ENCODE data around the gene ZNF497.

Gene ZNF497

GRCh38 chr19:58357481-58358145 is 4.9 kb downstream of the ZNF497 start:
- H3K4me3 ChIP-seq (ENCODE audit: low read length), result no peak overlapping the region
- TF ChIP-seq CTCF (conservative IDR thresholded peaks at IDR 0.05; ENCODE audit: low read length), result no peak
- DNase-seq (ENCODE audit: low read depth), result no peak

- no peak for TF ChIP-seq CTCF (conservative IDR thresholded peaks at IDR 0.05; ENCODE audit: low read length)
- DNase-seq (ENCODE audit: low read depth), result peak; percentile 34
- peak overlapping the region; percentile 49 for H3K4me3 ChIP-seq (ENCODE audit: low read length)
These were observed 5.6 kb downstream of the ZNF497 start for GRCh38 chr19:58356766-58357480.

- peak overlapping the region; percentile 49 for H3K4me3 ChIP-seq (ENCODE audit: low read length)
- DNase-seq (ENCODE audit: low read depth), result peak; percentile 48
- no peak for TF ChIP-seq CTCF (conservative IDR thresholded peaks at IDR 0.05; ENCODE audit: low read length)
These were observed 6.4 kb downstream of the ZNF497 start for GRCh38 chr19:58355908-58356765.

- no peak for TF ChIP-seq CTCF (conservative IDR thresholded peaks at IDR 0.05; ENCODE audit: low read length)
- no peak for DNase-seq (ENCODE audit: low read depth)
- H3K4me3 ChIP-seq (ENCODE audit: low read length), result no peak overlapping the region
These were observed 7.2 kb downstream of the ZNF497 start for GRCh38 chr19:58355215-58355796.

- no peak for DNase-seq (ENCODE audit: low read depth)
- H3K4me3 ChIP-seq (ENCODE audit: low read length), result no peak overlapping the region
- no peak for TF ChIP-seq CTCF (conservative IDR thresholded peaks at IDR 0.05; ENCODE audit: low read length)
These were observed 8.0 kb downstream of the ZNF497 start for GRCh38 chr19:58354478-58355030.

GRCh38 chr19:58353717-58354477 is 8.7 kb downstream of the ZNF497 start:
- TF ChIP-seq CTCF (conservative IDR thresholded peaks at IDR 0.05; ENCODE audit: low read length), result no peak
- no peak for DNase-seq (ENCODE audit: low read depth)
- no peak overlapping the region for H3K4me3 ChIP-seq (ENCODE audit: low read length)

All from AG10803 (cell line).